T-helper 2 cell treated with Interferon-gamma antibody and Interleukin-4, amounts not matched to agents 5 μg/mL and 100 μg/mL, for 36 hours (primary cell): ENCODE data around the gene SPIRE2.
A peak's percentile ranks its signal among the peaks of the same experiment; 100 is the strongest.
"Not testable (repeated sequence)": the region's sequence is repeated elsewhere in the genome, so short reads cannot be mapped to it uniquely, and the experiment has no call there.

Source experiments
- DNase-seq: peaks from one replicate; pipeline ENCODE4 v3.0.0; 2021; ENCODE audit warnings: low spot score
- H3K27ac Mint-ChIP-seq: one replicate; pipeline ENCODE4 v1.8.0; 2021; ENCODE audit warnings: mild to moderate bottlenecking, mixed read lengths
- H3K27me3 Mint-ChIP-seq: one replicate; pipeline ENCODE4 v1.8.0; 2021; ENCODE audit warnings: low read depth, mixed read lengths
- H3K36me3 Mint-ChIP-seq: one replicate; pipeline ENCODE4 v1.8.0; 2021; ENCODE audit warnings: low read depth, mixed read lengths
- H3K4me1 Mint-ChIP-seq: one replicate; pipeline ENCODE4 v1.8.0; 2021; ENCODE audit warnings: low read depth, mixed read lengths
- H3K4me3 Mint-ChIP-seq: one replicate; pipeline ENCODE4 v1.8.0; 2022; ENCODE audit warnings: mild to moderate bottlenecking, moderate library complexity, mixed read lengths
- H3K9me3 Mint-ChIP-seq: one replicate; pipeline ENCODE4 v1.8.0; 2021; ENCODE audit warnings: mixed read lengths

The SPIRE2 gene

GRCh38 chr16:89828199-89828869 lies at the start of gene SPIRE2:
Gene SPIRE2, plus strand, starts transcription at chr16:89828475. Its CDS starts 76 bp downstream, at chr16:89828551.
- H3K27me3 Mint-ChIP-seq, result peaks cover 27% of the 10 kb centered on the region
- H3K4me3 Mint-ChIP-seq, result peak within 1 kb of the TSS; percentile 66
- H3K27ac Mint-ChIP-seq, result no peak within 1 kb of the TSS
- peak; percentile 76 for DNase-seq
- peaks cover 2% of the 10 kb centered on the region for H3K4me1 Mint-ChIP-seq
- H3K9me3 Mint-ChIP-seq, result no peaks in the 10 kb centered on the region
- no peaks in the 10 kb centered on the region for H3K36me3 Mint-ChIP-seq

GRCh38 chr16:89779231-89779908 lies 48.9 kb upstream of the SPIRE2 start:
- no peak overlapping the region for H3K27ac Mint-ChIP-seq
- no peak for DNase-seq
- H3K36me3 Mint-ChIP-seq, result peaks cover 42% of the 10 kb centered on the region
- peaks cover under 1% of the 10 kb centered on the region for H3K4me1 Mint-ChIP-seq
- no peaks in the 10 kb centered on the region for H3K9me3 Mint-ChIP-seq
- H3K27me3 Mint-ChIP-seq, result no peaks in the 10 kb centered on the region
- no peak overlapping the region for H3K4me3 Mint-ChIP-seq

- Mint-ChIP-seq H3K36me3 (peaks cover 47% of the 10 kb centered on the region), H3K4me3 (no peak overlapping the region), H3K4me1 (peaks cover 6% of the 10 kb centered on the region), H3K27me3 (no peaks in the 10 kb centered on the region), H3K9me3 (no peaks in the 10 kb centered on the region), H3K27ac (no peak overlapping the region)
- no peak for DNase-seq
Measured at GRCh38 chr16:89779909-89780305, 48.4 kb upstream of the SPIRE2 start.

- Mint-ChIP-seq H3K9me3 (no peaks in the 10 kb centered on the region), H3K36me3 (peaks cover 51% of the 10 kb centered on the region)
Measured at GRCh38 chr16:89782489-89782888, 45.8 kb upstream of the SPIRE2 start.

GRCh38 chr16:89783952-89784351 lies 44.3 kb upstream of the SPIRE2 start:
- H3K27ac Mint-ChIP-seq, H3K9me3 Mint-ChIP-seq, H3K27me3 Mint-ChIP-seq, H3K4me3 Mint-ChIP-seq, DNase-seq: not testable (repeated sequence)
- peaks cover 47% of the 10 kb centered on the region for H3K36me3 Mint-ChIP-seq
- peaks cover 18% of the 10 kb centered on the region for H3K4me1 Mint-ChIP-seq

More at GRCh38 chr16:89782489-89782888, 45.8 kb upstream of the SPIRE2 start:
- no peak for DNase-seq
- Mint-ChIP-seq H3K4me3 (no peak overlapping the region), H3K27me3 (no peaks in the 10 kb centered on the region), H3K4me1 (peaks cover 18% of the 10 kb centered on the region), H3K27ac (no peak overlapping the region)

- peaks cover 18% of the 10 kb centered on the region for H3K4me1 Mint-ChIP-seq
- DNase-seq, result no peak
- no peak overlapping the region for H3K4me3 Mint-ChIP-seq
- H3K27ac Mint-ChIP-seq, result peak overlapping the region; percentile 60
- H3K9me3 Mint-ChIP-seq, result no peaks in the 10 kb centered on the region
- peaks cover 43% of the 10 kb centered on the region for H3K36me3 Mint-ChIP-seq
- no peaks in the 10 kb centered on the region for H3K27me3 Mint-ChIP-seq
Measured at GRCh38 chr16:89784406-89784805, 43.9 kb upstream of the SPIRE2 start.

GRCh38 chr16:89785523-89786155 lies 42.6 kb upstream of the SPIRE2 start:
- no peak for DNase-seq
- no peak overlapping the region for H3K4me3 Mint-ChIP-seq
- no peaks in the 10 kb centered on the region for H3K9me3 Mint-ChIP-seq
- H3K27ac Mint-ChIP-seq, result no peak overlapping the region
- peaks cover 42% of the 10 kb centered on the region for H3K36me3 Mint-ChIP-seq
- H3K27me3 Mint-ChIP-seq, result no peaks in the 10 kb centered on the region
- H3K4me1 Mint-ChIP-seq, result peaks cover 18% of the 10 kb centered on the region

GRCh38 chr16:89786474-89787364 lies 41.6 kb upstream of the SPIRE2 start:
- Mint-ChIP-seq H3K4me1 (peaks cover 18% of the 10 kb centered on the region), H3K36me3 (peaks cover 52% of the 10 kb centered on the region), H3K4me3 (no peak overlapping the region)

GRCh38 chr16:89787365-89787805 lies 40.9 kb upstream of the SPIRE2 start:
- no peak for DNase-seq

More at GRCh38 chr16:89786474-89787364, 41.6 kb upstream of the SPIRE2 start:
- Mint-ChIP-seq H3K27me3 (no peaks in the 10 kb centered on the region), H3K27ac (no peak overlapping the region), H3K9me3 (no peaks in the 10 kb centered on the region)
- DNase-seq, result no peak

GRCh38 chr16:89791278-89791995 lies 36.8 kb upstream of the SPIRE2 start:
- no peak for DNase-seq
- H3K27ac Mint-ChIP-seq, result no peak overlapping the region
- H3K9me3 Mint-ChIP-seq, result no peaks in the 10 kb centered on the region
- peaks cover 49% of the 10 kb centered on the region for H3K36me3 Mint-ChIP-seq
- no peaks in the 10 kb centered on the region for H3K27me3 Mint-ChIP-seq
- H3K4me1 Mint-ChIP-seq, result peaks cover 4% of the 10 kb centered on the region
- H3K4me3 Mint-ChIP-seq, result no peak overlapping the region

More at GRCh38 chr16:89787365-89787805, 40.9 kb upstream of the SPIRE2 start:
- Mint-ChIP-seq H3K36me3 (peaks cover 58% of the 10 kb centered on the region), H3K9me3 (no peaks in the 10 kb centered on the region), H3K4me3 (no peak overlapping the region), H3K27me3 (no peaks in the 10 kb centered on the region), H3K27ac (no peak overlapping the region), H3K4me1 (peaks cover 18% of the 10 kb centered on the region)

- DNase-seq, result peak; percentile 28
Measured at GRCh38 chr16:89793092-89793491, 35.2 kb upstream of the SPIRE2 start.

GRCh38 chr16:89793955-89794354 lies 34.3 kb upstream of the SPIRE2 start:
- no peak for DNase-seq
- no peak overlapping the region for H3K27ac Mint-ChIP-seq
- H3K4me1 Mint-ChIP-seq, result no peaks in the 10 kb centered on the region
- H3K9me3 Mint-ChIP-seq, result no peaks in the 10 kb centered on the region
- H3K4me3 Mint-ChIP-seq, result no peak overlapping the region
- no peaks in the 10 kb centered on the region for H3K27me3 Mint-ChIP-seq
- H3K36me3 Mint-ChIP-seq, result peaks cover 50% of the 10 kb centered on the region

More at GRCh38 chr16:89793092-89793491, 35.2 kb upstream of the SPIRE2 start:
- H3K4me1 Mint-ChIP-seq, H3K9me3 Mint-ChIP-seq, H3K27me3 Mint-ChIP-seq, H3K4me3 Mint-ChIP-seq, H3K27ac Mint-ChIP-seq: not testable (repeated sequence)
- peaks cover 45% of the 10 kb centered on the region for H3K36me3 Mint-ChIP-seq

GRCh38 chr16:89795676-89796075 lies 32.6 kb upstream of the SPIRE2 start:
- Mint-ChIP-seq H3K27ac (no peak overlapping the region), H3K4me3 (no peak overlapping the region), H3K36me3 (peaks cover 58% of the 10 kb centered on the region), H3K9me3 (no peaks in the 10 kb centered on the region), H3K4me1 (no peaks in the 10 kb centered on the region), H3K27me3 (no peaks in the 10 kb centered on the region)
- DNase-seq, result no peak
